Liver (tissue), 9 donors: ENCODE measurements around the gene DNAJC11. TPM values are rescaled to one million over a fixed set of nuclear protein-coding genes. Genes with fewer than 3 reads are reported as not detected.

Experiments
- DNase-seq: peaks from one replicate; pipeline ENCODE4 v3.0.0-alpha.2; 2017; ENCODE audit warnings: low spot score
- H3K27ac ChIP-seq, 2 donors: one replicate each; pipeline ENCODE4 v1.7.0; 2013; ENCODE audit warnings: inconsistent platforms in 2 of 2, low read length in 2 of 2, control low read depth in 1 of 2, low read depth in 1 of 2, mild to moderate bottlenecking in 1 of 2
- H3K27me3 ChIP-seq, 4 donors: one replicate each; pipeline versions ENCODE4 v1.6.1 to v1.7.0; 2013; ENCODE audit warnings: low read length in 3 of 4, inconsistent platforms in 1 of 4, mild to moderate bottlenecking in 1 of 4, moderate library complexity in 1 of 4; ENCODE audit not compliant: control insufficient read depth in 4 of 4, insufficient read depth in 4 of 4
- H3K36me3 ChIP-seq, 4 donors: one replicate each; pipeline versions ENCODE4 v1.6.1 to v1.7.0; 2013; ENCODE audit warnings: low read length in 3 of 4, mild to moderate bottlenecking in 3 of 4, low read depth in 1 of 4, moderate library complexity in 1 of 4; ENCODE audit not compliant: control insufficient read depth in 4 of 4, insufficient read depth in 3 of 4
- H3K4me1 ChIP-seq, 4 donors: one replicate each; pipeline versions ENCODE4 v1.6.1 to v1.7.0; 2013; ENCODE audit warnings: low read length in 3 of 4, mild to moderate bottlenecking in 3 of 4, moderate library complexity in 1 of 4; ENCODE audit not compliant: control insufficient read depth in 4 of 4, insufficient read depth in 4 of 4
- H3K4me3 ChIP-seq, 3 donors: one replicate each; pipeline versions ENCODE4 v1.6.1 to v1.7.0; 2013; ENCODE audit warnings: low read length in 3 of 3, control low read depth in 1 of 3, low read depth in 1 of 3, mild to moderate bottlenecking in 1 of 3
- H3K9ac ChIP-seq, 2 donors: one replicate each; pipeline ENCODE4 v1.7.0; 2013; ENCODE audit warnings: low read length in 2 of 2, mild to moderate bottlenecking in 2 of 2, moderate library complexity in 2 of 2, control low read depth in 1 of 2, low read depth in 1 of 2
- H3K9me3 ChIP-seq, 4 donors: one replicate each; pipeline versions ENCODE4 v1.6.1 to v1.7.0; 2013; ENCODE audit warnings: low read length in 3 of 4; ENCODE audit not compliant: control insufficient read depth in 4 of 4
- EGR1 ChIP-seq, 2 donors: IDR thresholded peaks; 2 replicates each; pipeline ENCODE4 v1.6.1; 2016 to 2018; ENCODE audit warnings: antibody characterized with exemption in 2 of 2, low read depth in 2 of 2
- FOXA2 ChIP-seq: IDR thresholded peaks from 2 replicates; pipeline ENCODE4 v1.6.1; 2016; ENCODE audit warnings: antibody characterized with exemption
- GABPA ChIP-seq, 2 donors: IDR thresholded peaks in 1 of 2; conservative IDR thresholded peaks in 1 of 2; 2 replicates each; pipeline ENCODE4 v1.6.1; 2016; ENCODE audit warnings: antibody characterized with exemption in 2 of 2, mild to moderate bottlenecking in 1 of 2, moderate library complexity in 1 of 2
- HNF4A ChIP-seq, 2 donors: conservative IDR thresholded peaks; 2 replicates each; pipeline ENCODE4 v1.6.1; 2016; ENCODE audit warnings: antibody characterized with exemption in 2 of 2, mild to moderate bottlenecking in 2 of 2
- HNF4G ChIP-seq: IDR thresholded peaks from 2 replicates; pipeline ENCODE4 v1.6.1; 2016; ENCODE audit warnings: antibody characterized with exemption
- JUND ChIP-seq, 2 donors: IDR thresholded peaks; 2 replicates each; pipeline ENCODE4 v1.6.1; 2016; ENCODE audit warnings: antibody characterized with exemption in 2 of 2
- NR2F2 ChIP-seq: IDR thresholded peaks from 2 replicates; pipeline ENCODE4 v1.6.1; 2016; ENCODE audit warnings: antibody characterized with exemption
- RAD21 ChIP-seq, 2 donors: IDR thresholded peaks; 2 replicates each; pipeline ENCODE4 v1.6.1; 2016; ENCODE audit warnings: antibody characterized with exemption in 2 of 2, mild to moderate bottlenecking in 2 of 2
- RXRA ChIP-seq, 2 donors: IDR thresholded peaks; 2 replicates each; pipeline ENCODE4 v1.6.1; 2017 to 2018; ENCODE audit warnings: antibody characterized with exemption in 2 of 2, mild to moderate bottlenecking in 1 of 2
- SP1 ChIP-seq: IDR thresholded peaks from 2 replicates; pipeline ENCODE4 v1.6.1; 2018; ENCODE audit warnings: antibody characterized with exemption, mild to moderate bottlenecking
- TAF1 ChIP-seq: conservative IDR thresholded peaks from 2 replicates; pipeline ENCODE4 v1.6.1; 2016; ENCODE audit warnings: antibody characterized with exemption, mild to moderate bottlenecking
- YY1 ChIP-seq: IDR thresholded peaks from 2 replicates; pipeline ENCODE4 v1.6.1; 2016; ENCODE audit warnings: antibody characterized with exemption, mild to moderate bottlenecking
- WGBS: extraction: QIAGEN DNeasy Blood & Tissue Kit; methylation state at CpG from one replicate; pipeline ENCODE4 v1.1.7; 2013; 5-methylcytosine and 5-hydroxymethylcytosine counted together
- polyA plus RNA-seq, 2 donors: library from polyadenylated mRNA; stranded (reverse) in 1 of 2; unstranded in 1 of 2; fragments of 200-250 nt in 1 of 2; fragments of >200 nt in 1 of 2; fragmentation: Nextera tagmentation in 1 of 2; extraction: Ambion mirVana in 1 of 2; gene quantifications; one replicate each; pipeline versions ENCODE4 v1.2.1 to v1.2.3, GENCODE V29; 2013 to 2015
- total RNA-seq, 2 donors: library from RNA; depleted of rRNA; stranded (reverse); fragments of >200 nt; gene quantifications; one replicate each; pipeline ENCODE4 v1.2.3, GENCODE V29; 2014
- TF ChIP-seq, protein P1 (sequence below): fragments of 150-350 bp; IDR thresholded peaks from 2 replicates; pipeline ENCODE4 v1.5.1; 2017; ENCODE audit warnings: improper control_type of control experiment, low read depth, low read length; ENCODE audit not compliant: missing input control
- TF ChIP-seq, protein P2 (sequence below): IDR thresholded peaks from 2 replicates; pipeline ENCODE4 v1.6.1; 2016; ENCODE audit warnings: antibody characterized with exemption
- TF ChIP-seq, protein P3 (sequence below): IDR thresholded peaks from 2 replicates; pipeline ENCODE4 v1.6.1; 2016; ENCODE audit warnings: antibody characterized with exemption, mild to moderate bottlenecking
- TF ChIP-seq, protein P4 (sequence below): IDR thresholded peaks from 2 replicates; pipeline ENCODE4 v1.6.1; 2016; ENCODE audit warnings: antibody characterized with exemption
- donor health status: healthy.
- donor health status: healthy.
- donor health status: healthy.
- donor health status: healthy.
- donor health status: healthy.

DNAJC11 gene
- total and polyA plus RNA-seq, 4 donors: 16.5 to 36.1 (median 23.8) TPM

- Histone ChIP-seq H3K27me3 (no peaks in the 10 kb centered on the region), H3K4me1 (peaks cover 4 to 11% (median 8%) of the 10 kb centered on the region in 4 donors), H3K27ac (peak overlapping the region; percentile 83 to 95), H3K36me3 (peaks cover 0 to 1% (median 0%) of the 10 kb centered on the region in 4 donors), H3K4me3 (peak overlapping the region; percentile 59 to 100 (median 78)), H3K9me3 (no peaks in the 10 kb centered on the region), H3K9ac (no peak overlapping the region)
- DNase-seq: peak; percentile 61
- WGBS: 1% methylated on average over 115 of the region's 117 CpGs
- no peak for TF ChIP-seq RAD21 (IDR thresholded peaks at IDR 0.05)
- no peak for TF ChIP-seq JUND (IDR thresholded peaks at IDR 0.05)
- TF ChIP-seq, protein P1, sequence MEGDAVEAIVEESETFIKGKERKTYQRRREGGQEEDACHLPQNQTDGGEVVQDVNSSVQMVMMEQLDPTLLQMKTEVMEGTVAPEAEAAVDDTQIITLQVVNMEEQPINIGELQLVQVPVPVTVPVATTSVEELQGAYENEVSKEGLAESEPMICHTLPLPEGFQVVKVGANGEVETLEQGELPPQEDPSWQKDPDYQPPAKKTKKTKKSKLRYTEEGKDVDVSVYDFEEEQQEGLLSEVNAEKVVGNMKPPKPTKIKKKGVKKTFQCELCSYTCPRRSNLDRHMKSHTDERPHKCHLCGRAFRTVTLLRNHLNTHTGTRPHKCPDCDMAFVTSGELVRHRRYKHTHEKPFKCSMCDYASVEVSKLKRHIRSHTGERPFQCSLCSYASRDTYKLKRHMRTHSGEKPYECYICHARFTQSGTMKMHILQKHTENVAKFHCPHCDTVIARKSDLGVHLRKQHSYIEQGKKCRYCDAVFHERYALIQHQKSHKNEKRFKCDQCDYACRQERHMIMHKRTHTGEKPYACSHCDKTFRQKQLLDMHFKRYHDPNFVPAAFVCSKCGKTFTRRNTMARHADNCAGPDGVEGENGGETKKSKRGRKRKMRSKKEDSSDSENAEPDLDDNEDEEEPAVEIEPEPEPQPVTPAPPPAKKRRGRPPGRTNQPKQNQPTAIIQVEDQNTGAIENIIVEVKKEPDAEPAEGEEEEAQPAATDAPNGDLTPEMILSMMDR: no peak
- no peak for TF ChIP-seq EGR1 (IDR thresholded peaks at IDR 0.05; ENCODE audit: low read depth in 2 of 2)
- no peak for TF ChIP-seq FOXA2
- TF ChIP-seq, protein P2, sequence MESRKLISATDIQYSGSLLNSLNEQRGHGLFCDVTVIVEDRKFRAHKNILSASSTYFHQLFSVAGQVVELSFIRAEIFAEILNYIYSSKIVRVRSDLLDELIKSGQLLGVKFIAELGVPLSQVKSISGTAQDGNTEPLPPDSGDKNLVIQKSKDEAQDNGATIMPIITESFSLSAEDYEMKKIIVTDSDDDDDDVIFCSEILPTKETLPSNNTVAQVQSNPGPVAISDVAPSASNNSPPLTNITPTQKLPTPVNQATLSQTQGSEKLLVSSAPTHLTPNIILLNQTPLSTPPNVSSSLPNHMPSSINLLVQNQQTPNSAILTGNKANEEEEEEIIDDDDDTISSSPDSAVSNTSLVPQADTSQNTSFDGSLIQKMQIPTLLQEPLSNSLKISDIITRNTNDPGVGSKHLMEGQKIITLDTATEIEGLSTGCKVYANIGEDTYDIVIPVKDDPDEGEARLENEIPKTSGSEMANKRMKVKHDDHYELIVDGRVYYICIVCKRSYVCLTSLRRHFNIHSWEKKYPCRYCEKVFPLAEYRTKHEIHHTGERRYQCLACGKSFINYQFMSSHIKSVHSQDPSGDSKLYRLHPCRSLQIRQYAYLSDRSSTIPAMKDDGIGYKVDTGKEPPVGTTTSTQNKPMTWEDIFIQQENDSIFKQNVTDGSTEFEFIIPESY: no peak
- no peak for TF ChIP-seq NR2F2
- TF ChIP-seq TAF1: no peak
Observed at GRCh38 chr1:6614019-6614928, 87.3 kb downstream of the DNAJC11 start.

- Histone ChIP-seq H3K4me1 (peaks cover 4 to 11% (median 8%) of the 10 kb centered on the region in 4 donors), H3K27ac (peak within 1 kb of the TSS; percentile 95 to 97), H3K9ac (peak within 1 kb of the TSS; percentile 44 to 95), H3K4me3 (peak within 1 kb of the TSS; percentile 59 to 100 (median 97)), H3K27me3 (no peaks in the 10 kb centered on the region), H3K36me3 (peaks cover 0 to 1% (median 0%) of the 10 kb centered on the region in 4 donors), H3K9me3 (no peaks in the 10 kb centered on the region)
- TF ChIP-seq HNF4G: no peak
- no peak for TF ChIP-seq RXRA (IDR thresholded peaks at IDR 0.05)
- TF ChIP-seq, protein P3, sequence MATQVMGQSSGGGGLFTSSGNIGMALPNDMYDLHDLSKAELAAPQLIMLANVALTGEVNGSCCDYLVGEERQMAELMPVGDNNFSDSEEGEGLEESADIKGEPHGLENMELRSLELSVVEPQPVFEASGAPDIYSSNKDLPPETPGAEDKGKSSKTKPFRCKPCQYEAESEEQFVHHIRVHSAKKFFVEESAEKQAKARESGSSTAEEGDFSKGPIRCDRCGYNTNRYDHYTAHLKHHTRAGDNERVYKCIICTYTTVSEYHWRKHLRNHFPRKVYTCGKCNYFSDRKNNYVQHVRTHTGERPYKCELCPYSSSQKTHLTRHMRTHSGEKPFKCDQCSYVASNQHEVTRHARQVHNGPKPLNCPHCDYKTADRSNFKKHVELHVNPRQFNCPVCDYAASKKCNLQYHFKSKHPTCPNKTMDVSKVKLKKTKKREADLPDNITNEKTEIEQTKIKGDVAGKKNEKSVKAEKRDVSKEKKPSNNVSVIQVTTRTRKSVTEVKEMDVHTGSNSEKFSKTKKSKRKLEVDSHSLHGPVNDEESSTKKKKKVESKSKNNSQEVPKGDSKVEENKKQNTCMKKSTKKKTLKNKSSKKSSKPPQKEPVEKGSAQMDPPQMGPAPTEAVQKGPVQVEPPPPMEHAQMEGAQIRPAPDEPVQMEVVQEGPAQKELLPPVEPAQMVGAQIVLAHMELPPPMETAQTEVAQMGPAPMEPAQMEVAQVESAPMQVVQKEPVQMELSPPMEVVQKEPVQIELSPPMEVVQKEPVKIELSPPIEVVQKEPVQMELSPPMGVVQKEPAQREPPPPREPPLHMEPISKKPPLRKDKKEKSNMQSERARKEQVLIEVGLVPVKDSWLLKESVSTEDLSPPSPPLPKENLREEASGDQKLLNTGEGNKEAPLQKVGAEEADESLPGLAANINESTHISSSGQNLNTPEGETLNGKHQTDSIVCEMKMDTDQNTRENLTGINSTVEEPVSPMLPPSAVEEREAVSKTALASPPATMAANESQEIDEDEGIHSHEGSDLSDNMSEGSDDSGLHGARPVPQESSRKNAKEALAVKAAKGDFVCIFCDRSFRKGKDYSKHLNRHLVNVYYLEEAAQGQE: peak; percentile 26
- TF ChIP-seq RAD21 (IDR thresholded peaks at IDR 0.05): peak in 1 of 2 donors; percentile 41
- TF ChIP-seq, protein P4, sequence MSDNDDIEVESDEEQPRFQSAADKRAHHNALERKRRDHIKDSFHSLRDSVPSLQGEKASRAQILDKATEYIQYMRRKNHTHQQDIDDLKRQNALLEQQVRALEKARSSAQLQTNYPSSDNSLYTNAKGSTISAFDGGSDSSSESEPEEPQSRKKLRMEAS: peak; percentile 44
- TF ChIP-seq HNF4A (conservative IDR thresholded peaks at IDR 0.05): no peak
- TF ChIP-seq EGR1 (IDR thresholded peaks at IDR 0.05; ENCODE audit: low read depth in 2 of 2): peak in 1 of 2 donors; percentile 57
- peak; percentile 63 for TF ChIP-seq YY1
- TF ChIP-seq SP1: peak; percentile 67
- TF ChIP-seq GABPA (IDR thresholded peaks at IDR 0.05 in 1 of 2, conservative IDR thresholded peaks at IDR 0.05 in 1 of 2): peak in 1 of 2 donors; percentile 51
- TF ChIP-seq, protein P2: peak; percentile 36
- DNase-seq: peak; percentile 100
- WGBS: under 1% methylated on average over 84 of the region's 84 CpGs
Observed at GRCh38 chr1:6613361-6614018, 88.1 kb downstream of the DNAJC11 start, which contains the start of gene PHF13. Gene PHF13 (plus strand): TSS chr1:6613731. CDS start chr1:6614067, 336 bp downstream.
